Prostate gland (tissue), 2 donors: ENCODE results near the gene SCN1B. TPM values are rescaled to one million over a fixed set of nuclear protein-coding genes. Genes with fewer than 3 reads are reported as not detected.
"Not testable (repeated sequence)": the region's sequence is repeated elsewhere in the genome, so short reads cannot be mapped to it uniquely, and the experiment has no call there.

ENCODE experiments used
- DNase-seq: peaks from one replicate; pipeline ENCODE4 v3.0.0-alpha.2; 2019; ENCODE audit warnings: low spot score
- H3K27ac ChIP-seq, 2 donors: fragments of 200-600 bp; sonication (generic); 2 replicates each; pipeline ENCODE4 v1.5.1; 2017 to 2019
- H3K27me3 ChIP-seq: fragments of 200-600 bp; sonication (generic); replicated peaks from 2 replicates; pipeline ENCODE4 v1.5.1; 2019; ENCODE audit not compliant: insufficient read depth
- H3K36me3 ChIP-seq, 2 donors: fragments of 200-600 bp; sonication (generic); 1 replicate in 1 of 2; 2 replicates in 1 of 2; pipeline versions ENCODE4 v1.5.1 to v1.8.1; 2017 to 2019
- H3K4me1 ChIP-seq: fragments of 200-600 bp; sonication (generic); replicated peaks from 2 replicates; pipeline ENCODE4 v1.5.1; 2019
- H3K4me3 ChIP-seq, 2 donors: fragments of 200-600 bp; sonication (generic); 2 replicates each; pipeline ENCODE4 v1.5.1; 2017 to 2019
- H3K9me3 ChIP-seq: fragments of 200-600 bp; sonication (generic); 2 replicates; pipeline ENCODE4 v1.5.1; 2017
- POLR2A ChIP-seq: fragments of 450-650 bp; IDR thresholded peaks from one replicate; pipeline ENCODE4 v1.6.1; 2016; ENCODE audit warnings: antibody characterized with exemption, mild to moderate bottlenecking
- POLR2AphosphoS5 ChIP-seq: sonication (generic); formaldehyde crosslinking; IDR thresholded peaks from one replicate; pipeline ENCODE4 v1.6.1; 2017; ENCODE audit warnings: antibody characterized with exemption
- WGBS: methylation state at CpG from one replicate; pipeline ENCODE4 v1.1.5; 2018; 5-methylcytosine and 5-hydroxymethylcytosine counted together
- intact Hi-C: fragments of 100-400 bp; cut with DNase I; formaldehyde crosslinking; loops from one replicate; pipeline ENCODE4 v1.14.2; 2022
- total RNA-seq, 2 donors: library from RNA; depleted of rRNA; stranded (reverse); fragments of >200 nt; gene quantifications; one replicate each; pipeline ENCODE4 v1.1.0, GENCODE V29; 2016
- TF ChIP-seq, protein P1 (sequence below), 4 experiments: fragments of 200-600 bp in 2 of 4; fragments of 450-650 bp in 2 of 4; sonication (generic) in 2 of 4; IDR thresholded peaks; 1 replicate in 3 of 4; 2 replicates in 1 of 4; pipeline ENCODE4 v1.5.1; 2016 to 2019; ENCODE audit warnings: antibody characterized with exemption in 4 of 4, mild to moderate bottlenecking in 2 of 4, moderate library complexity in 2 of 4

Gene SCN1B
- total RNA-seq, 2 donors from 2014 or later, result 9.7 to 10.6 TPM

DNA sequence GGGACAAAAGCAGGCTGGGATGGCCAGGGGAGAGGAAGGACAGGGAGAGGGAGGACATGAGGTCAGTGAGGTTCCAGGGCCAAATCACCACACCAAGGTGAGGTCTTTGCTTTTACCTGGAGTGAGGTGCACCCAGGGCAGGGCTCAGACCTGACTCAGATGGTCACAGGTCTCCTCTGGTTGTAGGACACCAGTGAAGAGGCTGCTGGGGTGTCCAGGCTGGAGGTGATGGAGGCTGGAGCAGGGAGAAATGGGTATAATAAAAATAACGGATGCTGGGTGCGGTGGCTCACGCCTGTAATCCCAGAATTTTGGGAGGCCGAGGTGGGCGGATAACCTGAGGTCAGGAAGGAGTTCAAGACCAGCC, 23.3 kb upstream of the SCN1B start:
- Histone ChIP-seq H3K9me3 (no peaks in the 10 kb centered on the region), H3K4me3 (no peak overlapping the region), H3K27ac (peak overlapping the region; percentile 59 to 63), H3K4me1 (peaks cover 15% of the 10 kb centered on the region), H3K27me3 (no peaks in the 10 kb centered on the region), H3K36me3 (peaks cover 0 to 9% of the 10 kb centered on the region in 2 donors)
- 94% methylated on average over 5 of the region's 5 CpGs for WGBS
- TF ChIP-seq, protein P1, sequence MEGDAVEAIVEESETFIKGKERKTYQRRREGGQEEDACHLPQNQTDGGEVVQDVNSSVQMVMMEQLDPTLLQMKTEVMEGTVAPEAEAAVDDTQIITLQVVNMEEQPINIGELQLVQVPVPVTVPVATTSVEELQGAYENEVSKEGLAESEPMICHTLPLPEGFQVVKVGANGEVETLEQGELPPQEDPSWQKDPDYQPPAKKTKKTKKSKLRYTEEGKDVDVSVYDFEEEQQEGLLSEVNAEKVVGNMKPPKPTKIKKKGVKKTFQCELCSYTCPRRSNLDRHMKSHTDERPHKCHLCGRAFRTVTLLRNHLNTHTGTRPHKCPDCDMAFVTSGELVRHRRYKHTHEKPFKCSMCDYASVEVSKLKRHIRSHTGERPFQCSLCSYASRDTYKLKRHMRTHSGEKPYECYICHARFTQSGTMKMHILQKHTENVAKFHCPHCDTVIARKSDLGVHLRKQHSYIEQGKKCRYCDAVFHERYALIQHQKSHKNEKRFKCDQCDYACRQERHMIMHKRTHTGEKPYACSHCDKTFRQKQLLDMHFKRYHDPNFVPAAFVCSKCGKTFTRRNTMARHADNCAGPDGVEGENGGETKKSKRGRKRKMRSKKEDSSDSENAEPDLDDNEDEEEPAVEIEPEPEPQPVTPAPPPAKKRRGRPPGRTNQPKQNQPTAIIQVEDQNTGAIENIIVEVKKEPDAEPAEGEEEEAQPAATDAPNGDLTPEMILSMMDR (IDR thresholded peaks at IDR 0.05), result no peak
- TF ChIP-seq POLR2AphosphoS5, result no peak
- no peak for TF ChIP-seq POLR2A
- DNase-seq, result no peak
- intact Hi-C loops, result no loop called here

DNA sequence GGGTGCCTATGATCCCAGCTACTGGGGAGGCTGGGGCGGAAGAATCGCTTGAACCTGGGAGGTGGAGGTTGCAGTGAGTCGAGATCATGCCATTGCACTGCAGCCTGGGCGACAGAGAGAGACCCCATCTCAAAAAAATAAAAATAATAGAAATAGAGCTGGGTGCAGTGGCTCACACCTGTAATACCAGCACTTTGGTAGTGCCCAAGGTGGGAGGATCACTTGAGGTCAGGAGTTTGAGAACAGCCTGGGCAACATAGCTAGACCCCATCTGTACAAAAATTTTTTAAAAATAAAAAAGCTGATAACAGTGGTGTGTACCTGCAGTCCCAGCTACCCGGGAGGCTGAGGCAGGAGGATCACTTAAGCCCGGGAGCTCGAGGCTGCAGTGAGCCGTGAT, 22.8 kb upstream of the SCN1B start:
- H3K4me3 ChIP-seq, DNase-seq, H3K27ac ChIP-seq, H3K36me3 ChIP-seq, intact Hi-C loops, H3K9me3 ChIP-seq, H3K27me3 ChIP-seq: not testable (repeated sequence)
- 93% methylated on average over 8 of the region's 8 CpGs for WGBS
- peaks cover 15% of the 10 kb centered on the region for H3K4me1 ChIP-seq

DNA sequence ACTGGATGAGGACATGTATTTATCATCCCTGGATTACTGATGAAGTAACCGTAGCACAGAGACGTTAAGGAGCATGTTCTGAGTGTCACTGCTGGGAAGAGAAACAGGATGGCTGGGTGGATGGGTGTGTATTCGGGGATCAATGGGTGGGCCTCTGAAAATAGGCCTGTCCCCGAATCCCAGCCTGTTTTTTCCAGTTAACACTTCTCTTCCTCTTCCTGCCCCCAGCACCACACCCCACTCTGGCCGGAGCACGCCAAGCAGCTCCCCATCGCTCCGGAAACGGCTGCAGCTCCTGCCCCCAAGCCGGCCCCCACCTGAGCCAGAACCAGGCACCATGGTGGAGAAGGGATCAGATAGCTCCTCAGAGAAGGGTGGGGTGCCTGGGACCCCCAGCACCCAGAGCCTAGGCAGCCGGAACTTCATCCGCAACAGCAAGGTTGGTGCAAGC, 21.4 kb upstream of the SCN1B start:
- Histone ChIP-seq H3K9me3 (no peaks in the 10 kb centered on the region), H3K27ac (peak overlapping the region in 1 of 2 donors; percentile 10), H3K4me3 (no peak overlapping the region), H3K4me1 (peaks cover 15% of the 10 kb centered on the region), H3K36me3 (peaks cover 0 to 9% of the 10 kb centered on the region in 2 donors), H3K27me3 (no peaks in the 10 kb centered on the region)
- DNase-seq, result no peak
- intact Hi-C loops, result no loop called here
- WGBS, result 91% methylated on average over 12 of the region's 12 CpGs
- TF ChIP-seq POLR2A (no peak), POLR2AphosphoS5 (no peak)
- TF ChIP-seq, protein P1 (IDR thresholded peaks at IDR 0.05), result no peak

DNA sequence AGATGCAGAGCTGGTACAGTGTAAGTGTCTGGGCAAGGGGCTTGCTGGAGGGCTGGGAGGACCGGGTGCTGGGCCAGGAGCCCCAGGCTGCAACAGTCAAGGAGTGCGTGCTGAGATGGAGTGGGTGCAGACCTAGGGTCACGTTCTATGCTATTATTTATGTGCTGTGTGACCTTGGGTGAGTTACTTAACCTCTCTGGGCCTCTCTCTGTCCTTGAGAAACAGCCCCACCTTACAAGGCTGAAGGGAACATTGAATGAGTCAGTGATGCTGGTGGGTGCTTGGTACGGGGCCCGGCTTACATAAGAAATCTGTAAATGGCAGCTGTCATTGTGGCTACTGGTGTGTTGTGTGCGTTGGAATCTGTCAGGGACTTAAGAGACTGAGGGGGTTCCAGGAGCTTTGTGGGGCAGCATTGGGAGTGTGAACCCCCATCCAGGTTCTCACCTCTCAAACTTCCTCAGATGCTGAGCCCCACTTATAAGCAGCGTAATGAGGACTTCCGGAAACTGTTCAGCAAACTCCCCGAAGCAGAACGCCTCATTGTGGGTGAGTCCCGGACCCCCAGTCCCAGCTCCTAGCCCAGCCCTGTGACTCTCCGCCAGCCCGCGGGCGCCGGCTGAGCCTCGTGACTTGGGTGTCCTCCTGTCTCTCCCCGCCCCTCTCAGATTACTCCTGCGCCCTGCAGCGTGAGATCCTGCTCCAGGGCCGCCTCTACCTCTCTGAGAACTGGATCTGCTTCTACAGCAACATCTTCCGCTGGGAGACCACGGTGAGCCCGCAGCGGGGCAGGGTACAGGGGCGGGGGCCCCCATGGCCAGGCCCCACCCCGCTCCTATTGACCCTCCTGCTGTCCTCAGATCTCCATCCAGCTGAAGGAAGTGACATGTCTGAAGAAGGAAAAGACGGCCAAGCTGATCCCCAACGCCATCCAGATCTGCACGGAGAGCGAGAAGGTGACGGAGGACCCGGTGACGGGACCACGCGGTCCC, 20.6 kb upstream of the SCN1B start:
- WGBS, result 88% methylated on average over 35 of the region's 36 CpGs
- intact Hi-C loops, result no loop called here
- H3K4me1 ChIP-seq, result peaks cover 15% of the 10 kb centered on the region

DNA sequence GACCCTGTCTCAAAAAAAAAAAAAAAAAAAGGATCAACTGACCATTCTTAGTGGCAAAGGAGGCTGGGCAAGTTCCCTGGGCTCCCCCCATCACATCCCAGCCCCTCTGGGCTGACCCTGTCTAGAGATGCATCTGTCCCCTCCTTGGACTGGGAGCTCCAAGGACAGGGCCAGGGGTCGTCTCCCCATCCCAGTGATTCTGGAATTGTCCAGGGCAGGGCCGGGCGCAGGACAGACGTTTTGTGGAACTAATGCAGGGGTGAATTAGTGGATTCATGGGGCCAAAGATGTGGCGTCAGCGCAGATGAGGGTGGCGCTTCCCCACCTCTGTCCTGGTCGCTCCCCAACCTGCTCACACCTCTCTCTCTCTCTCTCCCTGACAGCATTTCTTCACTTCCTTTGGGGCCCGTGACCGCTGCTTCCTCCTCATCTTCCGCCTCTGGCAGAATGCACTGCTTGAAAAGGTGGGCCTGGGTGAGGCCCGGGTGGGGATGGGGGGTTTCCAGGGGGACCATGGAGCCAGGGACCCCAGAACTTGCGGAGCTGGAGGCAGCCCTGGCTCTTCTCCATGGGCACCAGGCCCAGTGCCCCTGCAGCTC, 19.1 kb upstream of the SCN1B start:
- Histone ChIP-seq H3K4me1 (peaks cover 4% of the 10 kb centered on the region), H3K27me3 (no peaks in the 10 kb centered on the region), H3K4me3 (no peak overlapping the region), H3K9me3 (no peaks in the 10 kb centered on the region), H3K36me3 (peaks cover 4 to 9% of the 10 kb centered on the region in 2 donors), H3K27ac (no peak overlapping the region)
- TF ChIP-seq, protein P1 (IDR thresholded peaks at IDR 0.05), result no peak
- no peak for TF ChIP-seq POLR2A
- no peak for TF ChIP-seq POLR2AphosphoS5
- WGBS, result 79% methylated on average over 13 of the region's 13 CpGs
- no peak for DNase-seq
- intact Hi-C loops, result no loop called here

More for the DNA sequence above, 20.6 kb upstream of the SCN1B start:
- H3K9me3 ChIP-seq, result no peaks in the 10 kb centered on the region
- no peaks in the 10 kb centered on the region for H3K27me3 ChIP-seq
- TF ChIP-seq POLR2A, result no peak
- TF ChIP-seq, protein P1 (IDR thresholded peaks at IDR 0.05), result no peak
- no peak for TF ChIP-seq POLR2AphosphoS5
- H3K27ac ChIP-seq, result no peak overlapping the region
- DNase-seq, result no peak
- H3K4me3 ChIP-seq, result no peak overlapping the region
- peaks cover 0 to 9% of the 10 kb centered on the region in 2 donors for H3K36me3 ChIP-seq
